Measurements from ENCODE around the gene SBSN.

The SBSN gene

DNA sequence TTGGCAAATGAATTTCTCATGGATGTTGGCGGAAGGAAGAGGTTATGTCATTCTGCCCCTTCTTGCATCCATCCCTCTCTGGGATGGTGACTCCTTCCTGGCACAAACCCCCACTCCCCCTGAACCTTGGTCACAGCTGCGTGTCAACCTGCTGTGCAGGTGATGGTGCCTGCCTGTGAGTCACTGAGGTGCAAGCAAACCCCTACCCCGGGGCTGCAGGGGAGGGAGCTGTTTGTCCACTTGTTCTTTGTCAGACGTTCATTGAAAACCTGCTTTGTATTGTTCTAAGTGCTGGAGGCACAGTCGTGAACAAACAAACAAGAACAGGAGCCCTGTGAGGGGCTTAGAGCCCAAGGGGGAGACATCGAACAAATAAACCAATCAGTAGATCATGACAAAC lies 3.2 kb upstream of the SBSN start:
- no peak for DNase-seq (ENCODE audit: low read depth)

DNA sequence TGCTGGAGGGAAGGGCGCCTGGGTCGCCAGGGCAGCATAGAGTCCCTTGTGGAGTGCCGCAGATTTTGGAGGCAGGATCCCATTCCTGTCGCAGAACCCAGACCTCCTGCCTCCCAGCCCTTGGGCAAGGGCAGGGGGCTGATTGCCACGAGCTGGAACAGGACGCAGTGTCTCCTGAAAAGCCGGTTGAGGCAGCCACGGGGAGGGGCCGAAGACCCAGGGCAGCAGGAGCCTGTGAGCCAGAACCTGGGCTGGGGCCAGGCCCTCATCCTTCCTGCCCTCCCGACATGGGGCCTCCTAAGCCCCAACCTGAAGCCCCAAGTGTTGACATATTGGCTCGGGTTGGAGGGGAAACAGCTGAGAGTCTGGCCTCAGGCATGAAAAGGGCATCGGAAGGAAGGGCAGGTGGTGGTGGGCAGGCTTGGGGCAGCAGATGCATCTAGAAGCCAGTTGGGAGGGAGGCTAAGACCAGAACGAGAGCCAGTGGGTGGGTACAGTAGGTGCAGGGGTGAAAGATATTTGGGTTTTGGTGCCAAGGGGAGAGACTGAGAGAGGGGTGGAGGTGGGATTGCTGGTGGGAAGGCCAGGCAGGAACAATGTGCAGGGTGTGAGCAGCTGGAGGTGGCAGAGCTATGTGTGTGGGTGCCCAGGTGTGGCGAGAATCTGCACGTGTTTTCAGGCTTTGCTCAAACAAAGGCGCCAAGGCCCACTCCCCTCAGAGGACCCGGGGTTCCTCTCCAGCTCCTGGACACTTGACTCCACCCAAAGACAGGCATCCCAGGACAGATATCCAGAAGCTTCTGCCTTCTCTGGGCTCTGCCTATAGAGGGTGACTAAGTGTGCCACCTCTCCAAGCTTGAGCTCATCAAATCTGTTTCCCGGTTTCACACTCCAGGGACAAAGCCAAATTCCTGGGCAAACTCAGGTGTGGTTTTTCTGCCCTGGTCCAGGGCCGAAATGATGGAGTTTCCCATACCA lies 1.4 kb upstream of the SBSN start:
- DNase-seq (ENCODE audit: low read depth), result no peak

DNA sequence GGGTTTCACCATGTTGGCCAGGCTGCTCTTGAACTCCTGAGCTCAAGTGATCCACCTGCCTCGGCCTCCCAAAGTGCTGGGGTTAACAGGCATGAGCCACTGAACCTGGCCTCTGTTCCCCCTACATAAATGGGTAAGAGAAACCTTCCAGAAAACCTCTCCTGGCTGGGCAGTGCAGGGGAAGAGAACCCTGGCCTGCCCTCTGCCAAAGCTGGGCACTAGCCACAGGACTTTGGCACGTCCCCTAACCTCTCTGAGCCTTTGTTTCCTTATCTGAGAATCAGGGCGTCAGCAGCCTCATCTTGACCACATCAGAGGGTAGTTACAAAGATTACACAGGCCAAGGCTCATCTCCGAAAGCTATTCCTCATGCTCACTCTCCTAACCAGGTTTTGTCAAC lies 2.2 kb downstream of the SBSN start:
- DNase-seq (ENCODE audit: low read depth), result no peak

- DNase-seq (ENCODE audit: low read depth), result no peak
Observed at GRCh38 chr19:35524181-35524837, 3.8 kb downstream of the SBSN start.

DNA sequence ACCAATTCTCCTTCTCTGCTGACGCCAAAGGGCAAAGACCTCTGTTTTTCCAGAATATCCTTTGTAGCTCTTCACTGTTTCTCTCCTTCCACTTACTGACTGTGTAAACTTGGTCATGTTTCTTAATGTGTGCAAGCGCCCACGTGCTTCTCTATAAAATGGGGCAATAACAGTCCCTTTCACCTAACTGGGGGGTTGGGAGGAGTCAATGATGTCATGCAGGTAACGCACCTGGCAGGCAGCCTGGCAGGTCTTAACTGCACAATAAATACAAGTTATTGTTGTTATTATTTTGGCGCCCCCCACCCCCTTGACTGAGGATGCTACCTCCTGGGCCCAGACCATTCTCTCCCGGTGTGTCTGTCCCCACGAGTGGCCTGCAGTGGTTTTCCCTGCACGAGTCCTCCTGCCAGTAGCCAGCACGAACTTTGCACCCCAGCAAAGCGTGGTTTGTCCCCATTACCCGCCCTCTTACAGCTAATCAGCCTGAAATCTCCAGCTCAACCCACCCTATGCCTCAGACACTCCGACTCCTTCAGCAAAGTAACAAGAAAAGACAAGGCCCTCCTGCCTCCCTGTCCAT lies 5.3 kb downstream of the SBSN start:
- DNase-seq (ENCODE audit: low read depth), result no peak

- DNase-seq (ENCODE audit: low read depth), result no peak
Observed at GRCh38 chr19:35521124-35521743, 6.9 kb downstream of the SBSN start.

DNA sequence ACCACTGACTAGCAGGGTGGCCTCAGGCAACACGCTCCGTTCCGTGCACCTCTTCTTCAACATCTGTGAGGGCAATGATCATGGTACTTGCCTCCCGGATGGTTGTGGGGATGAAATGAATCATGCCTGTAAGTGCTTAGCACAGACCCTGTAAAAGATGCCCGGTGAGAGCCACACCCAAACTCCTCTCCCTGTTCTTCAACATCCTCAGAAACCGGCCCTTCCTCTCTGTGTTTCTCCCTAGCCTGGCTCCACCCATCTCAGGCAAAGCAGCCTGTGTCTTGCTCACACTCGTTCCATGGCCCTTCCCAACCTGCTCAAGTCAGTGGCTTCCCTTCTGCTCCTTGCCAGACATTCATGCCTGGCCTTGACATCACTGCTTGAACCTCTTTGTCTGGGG lies 8.8 kb downstream of the SBSN start:
- DNase-seq (ENCODE audit: low read depth), result peak; percentile 22

DNA sequence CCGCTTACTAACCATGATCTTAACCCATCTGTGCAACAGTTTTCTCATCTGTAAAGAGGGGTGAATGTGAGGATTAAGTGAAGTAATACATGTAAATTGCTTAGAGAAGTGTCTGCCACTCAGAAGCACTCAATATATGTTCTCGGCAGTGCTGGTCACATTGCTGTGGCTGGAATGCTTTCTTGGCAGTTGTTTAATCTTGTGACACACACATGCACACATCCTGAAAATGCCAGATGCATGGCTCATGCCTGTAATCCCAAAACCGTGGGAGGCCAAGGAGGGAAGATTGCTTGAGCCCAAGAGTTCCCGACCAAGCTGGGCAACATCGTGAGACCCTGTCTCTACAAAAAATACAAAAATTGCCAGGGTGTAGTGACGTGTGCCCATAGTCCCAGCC lies 9.8 kb downstream of the SBSN start:
- peak; percentile 93 for DNase-seq (ENCODE audit: low read depth)

DNA sequence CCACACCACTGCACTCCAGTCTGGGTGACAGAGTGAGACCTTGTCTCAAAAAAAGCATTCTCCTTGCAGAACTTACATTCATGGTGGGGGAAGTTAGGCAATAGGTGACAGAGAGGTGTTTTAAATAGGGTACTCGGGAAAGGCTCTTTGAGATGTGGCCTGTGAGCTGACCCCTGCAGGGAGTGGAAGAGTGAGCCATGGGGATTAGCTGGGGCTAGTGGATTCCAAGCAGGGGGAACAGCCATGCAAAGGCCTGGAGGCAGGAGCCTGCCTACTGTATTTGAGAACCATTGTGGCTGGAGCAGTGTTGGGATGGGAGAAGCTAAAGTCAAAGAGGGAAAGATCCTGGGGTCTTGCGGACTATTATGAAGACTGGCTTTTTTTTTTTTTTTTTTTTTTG lies 10.8 kb downstream of the SBSN start:
- no peak for DNase-seq (ENCODE audit: low read depth)

- DNase-seq (ENCODE audit: low read depth), result no peak
Observed at GRCh38 chr19:35516310-35516709, 11.8 kb downstream of the SBSN start.

DNA sequence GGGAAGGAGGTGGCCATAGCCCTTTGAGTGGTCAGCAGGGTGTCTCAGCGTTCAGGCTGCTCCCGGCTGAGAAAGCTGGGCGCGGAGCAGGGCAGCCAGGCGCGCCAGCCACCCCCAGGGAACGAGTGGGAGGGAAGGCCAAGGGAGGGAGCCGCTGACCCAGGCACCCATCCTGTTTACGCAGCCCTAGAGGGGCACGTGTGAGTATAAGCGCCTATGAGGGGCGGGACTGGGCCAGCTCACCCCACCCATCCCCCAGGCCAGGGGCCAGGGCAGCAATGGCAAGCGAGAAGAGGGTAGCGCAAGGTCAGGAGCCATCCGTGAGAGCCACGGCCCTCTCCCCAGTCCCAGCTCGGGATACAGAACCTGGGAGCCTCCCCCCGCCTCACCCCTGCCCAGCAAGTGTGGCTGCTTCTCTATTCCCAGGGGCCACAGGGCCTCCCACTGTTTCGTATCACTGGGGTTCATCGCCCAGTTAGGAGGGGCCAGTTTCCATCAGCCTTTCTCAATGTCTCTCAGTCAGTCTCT lies 13.8 kb downstream of the SBSN start:
- peak; percentile 18 for DNase-seq (ENCODE audit: low read depth)

- DNase-seq (ENCODE audit: low read depth), result peak; percentile 59
Observed at GRCh38 chr19:35513628-35514281, 14.4 kb downstream of the SBSN start, which contains the start of gene DMKN. Gene DMKN, minus strand, starts transcription at chr19:35513649. Its CDS starts 174 bp downstream, at chr19:35513475.

DNA sequence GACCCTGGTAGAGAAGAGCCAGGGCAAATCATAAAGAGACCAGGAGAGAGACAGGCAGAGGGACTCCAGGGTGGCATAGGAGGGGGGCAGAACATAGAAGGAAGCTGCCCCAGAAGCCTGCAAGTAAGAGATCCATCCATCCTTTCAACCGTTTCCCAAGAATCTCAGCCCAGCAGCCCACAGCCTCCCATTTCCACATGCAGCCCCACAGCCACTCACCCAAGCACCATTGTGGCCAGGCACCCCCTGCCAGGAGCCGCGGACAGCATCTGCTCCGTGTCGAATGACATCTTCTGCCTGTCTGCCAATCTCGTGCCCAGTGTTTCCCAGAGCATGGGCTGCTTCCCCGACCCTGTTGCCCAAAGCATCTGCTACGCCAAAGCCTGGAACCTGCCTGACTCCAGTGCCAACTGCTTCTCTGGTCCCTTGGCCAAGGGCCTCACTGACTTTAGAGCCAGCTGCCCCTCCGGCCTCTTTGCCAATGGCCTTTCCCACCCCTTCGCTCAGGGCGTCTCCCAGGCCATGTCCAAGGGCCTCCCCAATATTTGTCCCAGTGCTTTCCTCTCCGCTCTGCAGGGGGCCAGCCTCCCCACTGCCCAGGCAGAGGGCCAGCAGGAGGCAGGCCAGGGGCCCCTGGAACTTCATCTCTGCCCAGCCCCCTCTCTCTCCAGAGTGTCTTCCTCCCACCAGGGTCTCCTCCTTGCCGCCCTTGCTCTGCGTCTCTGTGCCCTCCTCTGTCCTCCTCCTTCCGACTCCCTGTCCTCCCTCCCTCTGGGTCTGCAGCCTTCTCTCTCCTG lies 15.1 kb downstream of the SBSN start:
- DNase-seq (ENCODE audit: low read depth), result no peak

- no peak for DNase-seq (ENCODE audit: low read depth)
Observed at GRCh38 chr19:35511337-35511736, 16.8 kb downstream of the SBSN start.

- DNase-seq (ENCODE audit: low read depth), result no peak
Observed at GRCh38 chr19:35510626-35510964, 17.5 kb downstream of the SBSN start.

DNA sequence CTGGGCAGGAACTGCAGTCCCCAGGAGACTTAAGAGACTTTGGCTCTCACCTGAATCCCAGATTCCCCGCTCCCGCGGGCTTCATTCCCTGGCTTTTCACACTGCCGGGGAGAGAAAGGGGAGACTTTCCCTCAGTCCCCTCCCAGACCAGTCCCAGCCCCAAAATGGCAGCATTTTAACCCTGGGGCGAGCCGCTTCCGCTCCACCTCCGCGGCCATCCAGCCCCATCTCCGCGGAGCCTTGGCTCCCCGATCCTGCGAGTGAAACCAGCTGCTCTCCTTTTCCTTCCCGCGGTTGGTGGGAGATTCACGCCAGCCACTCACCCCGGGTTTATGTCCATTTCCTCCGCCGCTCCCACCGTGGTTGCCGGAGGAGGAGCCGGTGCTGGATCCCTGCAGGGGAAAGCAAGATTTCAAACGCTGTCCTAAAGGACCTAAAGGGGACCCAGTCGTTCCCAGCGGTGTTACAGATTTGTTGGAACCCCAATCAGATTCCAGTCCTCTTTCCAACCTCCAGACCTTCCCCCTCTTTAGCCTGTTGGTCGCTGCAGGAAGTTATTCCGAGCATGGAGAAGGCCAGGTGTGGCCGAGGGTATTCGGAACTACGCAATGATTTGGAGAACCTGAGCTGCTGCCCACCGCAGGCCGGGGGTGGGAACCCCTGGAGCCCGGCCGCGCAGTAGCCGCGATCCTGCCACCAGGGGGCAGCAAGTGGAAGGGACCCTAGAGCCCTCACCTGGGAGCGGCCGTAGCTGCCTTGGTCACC lies 18.1 kb downstream of the SBSN start:
- DNase-seq (ENCODE audit: low read depth), result no peak

- DNase-seq (ENCODE audit: low read depth), result no peak
Observed at GRCh38 chr19:35509018-35509652, 19.0 kb downstream of the SBSN start.

DNA sequence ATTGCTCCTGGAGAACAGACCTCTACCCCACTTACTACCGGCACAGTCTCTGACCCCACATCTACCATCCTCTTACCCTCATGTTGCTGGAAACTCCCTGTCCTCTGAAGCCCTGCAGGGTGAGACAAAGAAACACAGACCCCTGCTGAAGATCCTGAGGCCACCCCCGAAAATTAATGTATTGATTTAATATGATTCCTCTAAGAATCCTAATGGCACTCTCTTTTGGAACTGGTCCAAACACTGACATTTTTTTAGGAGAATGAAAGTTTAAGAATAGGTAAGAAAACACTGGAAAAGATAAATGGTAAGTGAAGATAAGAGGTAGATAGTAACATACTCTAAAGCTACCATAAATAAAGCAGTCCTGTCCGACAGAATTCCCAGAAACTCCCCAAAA lies 20.0 kb downstream of the SBSN start:
- DNase-seq (ENCODE audit: low read depth), result no peak

DNA sequence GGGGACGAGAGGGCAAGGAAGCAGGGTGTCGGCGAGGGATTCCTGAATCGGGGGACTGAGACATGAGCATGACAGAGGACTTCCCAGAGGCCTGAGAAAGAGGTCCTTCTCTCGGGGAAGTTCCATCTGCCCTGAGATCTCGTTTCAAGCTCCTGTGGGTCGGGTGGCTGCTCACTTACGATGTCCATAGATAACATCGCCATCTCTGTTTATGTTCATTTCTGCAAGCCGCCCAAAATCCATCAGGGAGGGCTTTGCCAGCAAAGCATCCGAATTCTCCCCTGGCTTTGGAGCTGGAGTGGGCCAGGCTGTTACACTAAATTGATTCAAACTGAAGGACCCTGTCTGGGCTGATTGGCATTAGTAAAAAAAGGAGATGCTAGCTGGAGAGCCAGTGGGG lies 20.6 kb downstream of the SBSN start:
- no peak for DNase-seq (ENCODE audit: low read depth)

DNA sequence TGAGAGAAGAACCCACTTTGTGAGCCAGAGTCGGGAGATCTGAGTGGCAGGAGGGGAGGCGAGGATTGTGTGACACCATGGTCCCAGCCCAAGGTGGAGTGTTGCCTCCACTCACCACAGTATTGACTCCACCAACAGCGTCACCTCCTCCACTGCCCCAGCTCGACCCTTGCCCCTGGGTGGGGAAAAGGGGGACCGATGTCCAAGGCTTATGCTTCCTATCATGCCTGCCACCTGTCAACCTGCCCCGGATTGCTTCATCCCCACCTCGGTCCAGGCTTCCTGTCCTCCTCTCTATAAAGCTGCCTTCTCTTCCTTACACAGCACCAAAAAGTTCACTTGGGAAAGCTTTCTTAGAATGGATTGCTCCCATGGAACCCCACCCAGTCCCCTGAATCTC lies 22.1 kb downstream of the SBSN start:
- no peak for DNase-seq (ENCODE audit: low read depth)
